ENCODE results near the gene NSUN6. TPM values are rescaled to one million over a fixed set of nuclear protein-coding genes. Genes with fewer than 3 reads are reported as not detected.
A peak's percentile ranks its signal among the peaks of the same experiment; 100 is the strongest.

The NSUN6 gene
- total RNA-seq, 6 donors from 2014 or later: 5.9 to 35.6 (median 16.0) TPM

DNA sequence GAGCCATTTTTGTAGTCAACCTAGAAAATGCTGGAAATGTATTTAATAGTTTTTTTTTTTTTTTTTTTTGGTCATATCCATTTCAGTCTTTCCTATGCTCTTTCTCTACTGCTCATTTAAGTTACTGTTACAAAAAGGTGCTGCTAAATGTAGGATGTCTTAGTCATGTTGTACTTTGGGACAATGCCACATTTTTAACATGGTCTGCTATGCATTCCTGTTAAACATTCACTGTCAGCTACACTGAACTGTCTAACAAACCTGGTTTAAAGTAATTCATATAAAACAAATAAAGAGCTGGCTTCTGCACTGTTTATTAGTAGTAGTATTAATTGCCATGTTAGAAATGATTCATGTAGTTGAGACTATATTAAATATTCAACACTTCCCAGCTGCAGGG lies 108.6 kb downstream of the NSUN6 start:
- H3K9me3 ChIP-seq: no peaks in the 10 kb centered on the region
- H3K4me3 ChIP-seq: no peak overlapping the region
- no peak for ATAC-seq (ENCODE audit: low FRiP score in 2 of 2)
- peaks cover 0 to 39% (median 12%) of the 10 kb centered on the region in 4 donors for H3K36me3 ChIP-seq
- H3K4me1 ChIP-seq: no peaks in the 10 kb centered on the region
- H3K27me3 ChIP-seq: no peaks in the 10 kb centered on the region
- no peak for DNase-seq
- TF ChIP-seq POLR2AphosphoS5 (IDR thresholded peaks at IDR 0.05) (no peak), POLR2A (IDR thresholded peaks at IDR 0.05) (no peak), CTCF (IDR thresholded peaks at IDR 0.05) (no peak), EP300 (IDR thresholded peaks at IDR 0.05) (no peak)
- no peak overlapping the region for H3K27ac ChIP-seq

DNA sequence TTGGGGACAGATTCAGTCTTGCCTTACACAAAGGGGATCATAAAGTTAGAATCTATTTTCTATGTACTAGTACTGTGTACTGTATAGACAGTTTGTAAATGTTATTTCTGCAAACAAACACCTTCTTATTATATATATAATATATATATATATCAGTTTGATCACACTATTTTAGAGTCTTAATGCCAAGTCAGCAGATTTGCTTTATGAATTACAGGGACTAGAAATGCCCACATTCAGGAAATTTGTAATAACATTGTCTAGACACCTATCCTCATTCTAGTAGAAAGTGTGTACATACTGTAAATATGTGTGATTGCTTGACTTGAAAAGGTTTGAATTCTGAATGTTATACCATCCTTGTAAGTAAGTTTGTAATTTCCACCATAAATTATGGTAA lies 111.2 kb downstream of the NSUN6 start:
- Histone ChIP-seq H3K27ac (no peak overlapping the region), H3K27me3 (no peaks in the 10 kb centered on the region), H3K4me1 (no peaks in the 10 kb centered on the region), H3K9me3 (no peaks in the 10 kb centered on the region), H3K4me3 (no peak overlapping the region), H3K36me3 (peaks cover 0 to 55% (median 12%) of the 10 kb centered on the region in 4 donors)
- ATAC-seq (ENCODE audit: low FRiP score in 2 of 2): no peak
- no peak for DNase-seq
- no peak for TF ChIP-seq EP300 (IDR thresholded peaks at IDR 0.05)
- TF ChIP-seq POLR2A (IDR thresholded peaks at IDR 0.05): no peak
- TF ChIP-seq CTCF (IDR thresholded peaks at IDR 0.05): no peak
- no peak for TF ChIP-seq POLR2AphosphoS5 (IDR thresholded peaks at IDR 0.05)

GRCh38 chr10:18539335-18539734 lies 112.1 kb downstream of the NSUN6 start:
- peaks cover 0 to 50% (median 12%) of the 10 kb centered on the region in 4 donors for H3K36me3 ChIP-seq
- WGBS, 2 donors: 92 to 93% methylated on average over 22 of the region's 22 CpGs
- TF ChIP-seq POLR2AphosphoS5 (IDR thresholded peaks at IDR 0.05) (no peak), EP300 (IDR thresholded peaks at IDR 0.05) (no peak), CTCF (IDR thresholded peaks at IDR 0.05) (no peak), POLR2A (IDR thresholded peaks at IDR 0.05) (no peak)

GRCh38 chr10:18533896-18534295 lies 117.5 kb downstream of the NSUN6 start:
- Histone ChIP-seq H3K4me3 (no peak overlapping the region), H3K4me1 (no peaks in the 10 kb centered on the region), H3K27me3 (no peaks in the 10 kb centered on the region), H3K9me3 (no peaks in the 10 kb centered on the region), H3K27ac (no peak overlapping the region), H3K36me3 (peaks cover 0 to 24% (median 3%) of the 10 kb centered on the region in 4 donors)
- TF ChIP-seq POLR2AphosphoS5 (IDR thresholded peaks at IDR 0.05) (no peak), EP300 (IDR thresholded peaks at IDR 0.05) (no peak), POLR2A (IDR thresholded peaks at IDR 0.05) (no peak), CTCF (IDR thresholded peaks at IDR 0.05) (no peak)
- ATAC-seq (ENCODE audit: low FRiP score in 2 of 2) (no peak), DNase-seq (no peak)
- WGBS, 2 donors: 84 to 85% methylated on average over 5 of the region's 5 CpGs

More at GRCh38 chr10:18539335-18539734, 112.1 kb downstream of the NSUN6 start:
- no peak for ATAC-seq (ENCODE audit: low FRiP score in 2 of 2)
- H3K4me1 ChIP-seq: no peaks in the 10 kb centered on the region
- DNase-seq: peak in 1 of 2 donors; percentile 41
- H3K9me3 ChIP-seq: no peaks in the 10 kb centered on the region
- H3K4me3 ChIP-seq: no peak overlapping the region
- H3K27ac ChIP-seq: no peak overlapping the region
- no peaks in the 10 kb centered on the region for H3K27me3 ChIP-seq

- 86 to 89% methylated on average over 7 of the region's 7 CpGs for WGBS, 2 donors
- no peak for TF ChIP-seq EP300 (IDR thresholded peaks at IDR 0.05)
- DNase-seq (no peak), ATAC-seq (ENCODE audit: low FRiP score in 2 of 2) (no peak)
- Histone ChIP-seq H3K27me3 (no peaks in the 10 kb centered on the region), H3K4me3 (no peak overlapping the region), H3K4me1 (no peaks in the 10 kb centered on the region), H3K27ac (no peak overlapping the region), H3K36me3 (peaks cover 0 to 17% (median 0%) of the 10 kb centered on the region in 4 donors), H3K9me3 (no peaks in the 10 kb centered on the region)
Measured at GRCh38 chr10:18532881-18533535, 118.4 kb downstream of the NSUN6 start.
